Nephron (organoid): ENCODE data around the gene DDX49.
A peak's percentile ranks its signal among the peaks of the same experiment; 100 is the strongest.

Source experiments
- H3K27ac Mint-ChIP-seq, 3 experiments: 2 replicates each; pipeline ENCODE4 v1.8.0; 2020; ENCODE audit warnings: mixed read lengths in 3 of 3, mild to moderate bottlenecking in 2 of 3, moderate library complexity in 1 of 3
- H3K27me3 Mint-ChIP-seq: 2 replicates; pipeline ENCODE4 v1.8.0; 2021; ENCODE audit warnings: low read depth, mild to moderate bottlenecking, moderate library complexity, mixed read lengths
- H3K36me3 Mint-ChIP-seq: 2 replicates; pipeline ENCODE4 v1.8.0; 2020; ENCODE audit warnings: low read depth, mixed read lengths
- H3K4me1 Mint-ChIP-seq: 2 replicates; pipeline ENCODE4 v1.8.0; 2020; ENCODE audit warnings: mixed read lengths
- H3K4me3 Mint-ChIP-seq, 3 experiments: 2 replicates each; pipeline ENCODE4 v1.8.0; 2020; ENCODE audit warnings: mild to moderate bottlenecking in 3 of 3, mixed read lengths in 3 of 3, moderate library complexity in 2 of 3
- H3K9me3 Mint-ChIP-seq: 2 replicates; pipeline ENCODE4 v1.8.0; 2020; ENCODE audit warnings: mixed read lengths
- CTCF ChIP-seq, 3 experiments: fragments of 200-600 bp; sonication (generic); IDR thresholded peaks; one replicate each; pipeline ENCODE4 v1.5.0; 2021; ENCODE audit warnings: antibody characterized with exemption in 3 of 3; ENCODE audit not compliant: unreplicated experiment in 3 of 3

DDX49 gene

GRCh38 chr19:18967358-18968146, 48.0 kb downstream of the DDX49 start:
- Mint-ChIP-seq H3K9me3 (no peaks in the 10 kb centered on the region), H3K27ac (peak overlapping the region; percentile 56 to 90 (median 76)), H3K4me3 (no peak overlapping the region), H3K27me3 (peaks cover under 1% of the 10 kb centered on the region), H3K36me3 (no peaks in the 10 kb centered on the region), H3K4me1 (no peaks in the 10 kb centered on the region)
- TF ChIP-seq CTCF (IDR thresholded peaks at IDR 0.05; ENCODE audit: unreplicated experiment in 3 of 3), result no peak

- no peaks in the 10 kb centered on the region for H3K4me1 Mint-ChIP-seq
- H3K27ac Mint-ChIP-seq, result no peak overlapping the region
- no peaks in the 10 kb centered on the region for H3K27me3 Mint-ChIP-seq
- H3K4me3 Mint-ChIP-seq, result no peak overlapping the region
- no peaks in the 10 kb centered on the region for H3K9me3 Mint-ChIP-seq
- no peaks in the 10 kb centered on the region for H3K36me3 Mint-ChIP-seq
- no peak for TF ChIP-seq CTCF (IDR thresholded peaks at IDR 0.05; ENCODE audit: unreplicated experiment in 3 of 3)
These were observed 50.6 kb downstream of the DDX49 start for GRCh38 chr19:18969931-18970659.

- Mint-ChIP-seq H3K27me3 (no peaks in the 10 kb centered on the region), H3K4me3 (no peak overlapping the region), H3K27ac (peak overlapping the region in 1 of 3 experiments; percentile 43), H3K9me3 (no peaks in the 10 kb centered on the region), H3K4me1 (no peaks in the 10 kb centered on the region), H3K36me3 (no peaks in the 10 kb centered on the region)
- no peak for TF ChIP-seq CTCF (IDR thresholded peaks at IDR 0.05; ENCODE audit: unreplicated experiment in 3 of 3)
These were observed 52.8 kb downstream of the DDX49 start for GRCh38 chr19:18972301-18972811.

- H3K27ac Mint-ChIP-seq, result no peak overlapping the region
- no peak for TF ChIP-seq CTCF (IDR thresholded peaks at IDR 0.05; ENCODE audit: unreplicated experiment in 3 of 3)
- H3K36me3 Mint-ChIP-seq, result no peaks in the 10 kb centered on the region
- no peaks in the 10 kb centered on the region for H3K4me1 Mint-ChIP-seq
- H3K4me3 Mint-ChIP-seq, result no peak overlapping the region
- no peaks in the 10 kb centered on the region for H3K9me3 Mint-ChIP-seq
- H3K27me3 Mint-ChIP-seq, result no peaks in the 10 kb centered on the region
These were observed 53.3 kb downstream of the DDX49 start for GRCh38 chr19:18972851-18973250.

- no peak for TF ChIP-seq CTCF (IDR thresholded peaks at IDR 0.05; ENCODE audit: unreplicated experiment in 3 of 3)
- Mint-ChIP-seq H3K27ac (no peak overlapping the region), H3K36me3 (no peaks in the 10 kb centered on the region), H3K4me1 (no peaks in the 10 kb centered on the region), H3K27me3 (no peaks in the 10 kb centered on the region), H3K9me3 (no peaks in the 10 kb centered on the region), H3K4me3 (no peak overlapping the region)
These were observed 55.5 kb downstream of the DDX49 start for GRCh38 chr19:18975011-18975410.
